Measurements from ENCODE around the gene LCNL1. TPM values are rescaled to one million over a fixed set of nuclear protein-coding genes. Genes with fewer than 3 reads are reported as not detected.

Gene LCNL1
- polyA plus RNA-seq, 1 donor: 0.09 TPM

DNA sequence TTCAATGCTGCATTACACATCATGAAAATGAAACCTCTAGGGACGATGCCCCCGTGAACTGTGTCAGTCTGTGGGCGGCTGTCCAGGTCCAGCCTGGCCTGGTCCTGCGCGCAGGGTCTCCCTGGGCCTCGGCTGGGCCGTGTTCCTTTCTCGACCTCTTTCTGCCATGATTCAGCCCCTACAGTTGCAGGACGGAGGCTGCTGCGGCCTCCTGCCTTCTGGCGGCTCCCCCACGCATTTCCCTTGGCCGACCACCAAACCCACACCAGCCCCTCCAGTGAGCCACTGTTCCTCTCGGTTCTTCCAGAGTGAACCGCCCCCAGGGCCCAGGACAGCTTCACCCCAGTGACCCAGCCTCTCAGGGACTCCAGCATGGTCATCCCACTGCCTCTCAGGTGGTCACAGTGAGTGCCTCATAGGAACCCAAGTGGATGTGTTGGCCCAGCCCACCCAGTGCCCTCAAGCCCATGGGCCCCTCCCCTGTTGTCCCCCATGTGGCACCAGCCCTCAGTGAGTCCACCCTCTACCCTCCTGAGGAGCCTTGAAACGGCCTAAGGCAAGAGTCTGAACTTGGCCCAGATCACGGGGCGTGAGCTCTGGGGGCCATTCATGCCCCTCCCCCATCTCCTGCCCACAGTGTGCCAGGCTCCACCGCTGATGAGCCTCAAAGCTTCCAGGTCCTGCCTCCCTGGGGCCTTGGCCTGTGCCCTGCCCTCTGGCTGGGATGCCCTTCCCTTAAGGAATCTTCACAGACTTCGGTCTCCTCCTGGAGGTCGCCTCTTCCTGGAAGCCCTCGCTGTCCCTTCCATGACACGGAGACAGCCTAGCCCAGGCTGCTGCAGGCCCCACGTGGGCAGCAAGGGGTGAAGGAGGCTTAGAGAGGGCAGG lies 23.6 kb downstream of the LCNL1 start:
- Histone ChIP-seq H3K27ac (ENCODE audit: low read length) (no peak overlapping the region), H3K4me1 (ENCODE audit: control insufficient read depth, insufficient read depth, low read length) (no peaks in the 10 kb centered on the region), H3K36me3 (ENCODE audit: control insufficient read depth, insufficient read depth, low read length) (no peaks in the 10 kb centered on the region), H3K4me3 (ENCODE audit: low read length) (no peak overlapping the region), H3K9me3 (ENCODE audit: control insufficient read depth, low read depth, low read length) (peaks cover 29% of the 10 kb centered on the region), H3K27me3 (ENCODE audit: control insufficient read depth, insufficient read depth, low read length) (no peaks in the 10 kb centered on the region)
- WGBS (ENCODE audit: insufficient coverage, low lambda C conversion rate): no CpG with 5 or more reads among the region's 24 CpGs
- no peak for DNase-seq

DNA sequence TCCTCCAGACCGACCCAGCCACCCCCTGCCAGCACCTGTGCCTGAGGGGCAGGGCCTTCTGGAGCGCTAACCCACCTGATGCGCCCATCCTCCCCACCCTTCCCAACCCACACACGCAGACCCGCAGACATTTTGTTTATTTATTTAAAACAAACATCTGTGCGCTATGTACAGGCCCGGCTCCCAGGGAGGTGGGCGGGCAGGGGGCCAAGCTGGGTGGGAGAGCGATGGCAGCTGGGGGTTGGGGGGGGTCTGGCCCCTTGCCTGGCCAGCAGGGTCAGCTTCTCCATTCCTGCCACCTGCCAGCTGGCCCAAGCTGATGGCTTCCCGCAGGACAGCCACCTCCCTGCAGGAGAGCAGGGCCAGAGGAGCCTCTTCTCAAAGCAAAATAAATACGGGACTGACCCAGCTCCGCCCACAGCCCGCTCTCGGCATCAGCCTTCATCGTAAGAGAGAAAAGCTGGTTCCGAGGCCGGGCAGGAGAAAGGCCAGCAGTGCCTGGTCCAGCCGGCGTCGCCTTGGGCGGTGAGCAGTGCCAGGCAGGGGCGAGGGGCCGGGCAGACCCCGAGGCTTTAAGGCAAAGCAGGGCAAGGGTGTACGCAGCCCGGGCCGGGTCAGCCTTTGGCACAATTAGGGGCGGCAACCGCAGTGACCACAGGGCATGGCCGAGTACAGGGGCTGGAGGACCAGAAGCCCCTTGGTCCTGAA lies 24.5 kb downstream of the LCNL1 start:
- Histone ChIP-seq H3K4me1 (ENCODE audit: control insufficient read depth, insufficient read depth, low read length) (no peaks in the 10 kb centered on the region), H3K4me3 (ENCODE audit: low read length) (no peak overlapping the region), H3K36me3 (ENCODE audit: control insufficient read depth, insufficient read depth, low read length) (no peaks in the 10 kb centered on the region), H3K9me3 (ENCODE audit: control insufficient read depth, low read depth, low read length) (peaks cover 31% of the 10 kb centered on the region), H3K27me3 (ENCODE audit: control insufficient read depth, insufficient read depth, low read length) (no peaks in the 10 kb centered on the region), H3K27ac (ENCODE audit: low read length) (no peak overlapping the region)
- DNase-seq: no peak
- no CpG with 5 or more reads among the region's 30 CpGs for WGBS (ENCODE audit: insufficient coverage, low lambda C conversion rate)

DNA sequence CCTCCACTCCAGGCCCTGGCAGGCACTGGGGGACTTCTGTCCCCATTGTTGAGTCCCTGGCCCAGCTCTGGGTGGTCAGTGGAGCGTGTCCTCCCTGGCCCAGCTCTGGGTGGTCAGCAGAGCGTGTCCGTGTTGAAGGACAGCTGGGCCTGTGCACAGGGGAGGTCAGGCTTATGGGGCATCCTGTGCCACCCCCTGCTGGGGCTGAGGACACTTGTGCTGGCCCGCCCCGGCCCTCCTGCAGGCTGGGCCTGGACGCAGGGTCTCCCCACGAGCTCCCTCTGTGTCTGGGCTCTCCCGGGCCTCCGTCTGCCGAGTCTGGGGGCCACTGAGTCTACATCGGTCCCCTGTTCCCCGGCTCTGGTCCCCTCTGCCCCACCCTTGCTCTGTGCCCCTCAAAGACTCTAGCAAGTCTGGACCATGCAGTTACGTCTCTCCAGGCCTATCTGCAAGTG lies 25.1 kb downstream of the LCNL1 start:
- no peaks in the 10 kb centered on the region for H3K4me1 ChIP-seq (ENCODE audit: control insufficient read depth, insufficient read depth, low read length)
- no peak for DNase-seq
- no peaks in the 10 kb centered on the region for H3K27me3 ChIP-seq (ENCODE audit: control insufficient read depth, insufficient read depth, low read length)
- no peak overlapping the region for H3K27ac ChIP-seq (ENCODE audit: low read length)
- H3K4me3 ChIP-seq (ENCODE audit: low read length): no peak overlapping the region
- H3K9me3 ChIP-seq (ENCODE audit: control insufficient read depth, low read depth, low read length): peaks cover 34% of the 10 kb centered on the region
- no peaks in the 10 kb centered on the region for H3K36me3 ChIP-seq (ENCODE audit: control insufficient read depth, insufficient read depth, low read length)
- WGBS (ENCODE audit: insufficient coverage, low lambda C conversion rate): no CpG with 5 or more reads among the region's 13 CpGs

DNA sequence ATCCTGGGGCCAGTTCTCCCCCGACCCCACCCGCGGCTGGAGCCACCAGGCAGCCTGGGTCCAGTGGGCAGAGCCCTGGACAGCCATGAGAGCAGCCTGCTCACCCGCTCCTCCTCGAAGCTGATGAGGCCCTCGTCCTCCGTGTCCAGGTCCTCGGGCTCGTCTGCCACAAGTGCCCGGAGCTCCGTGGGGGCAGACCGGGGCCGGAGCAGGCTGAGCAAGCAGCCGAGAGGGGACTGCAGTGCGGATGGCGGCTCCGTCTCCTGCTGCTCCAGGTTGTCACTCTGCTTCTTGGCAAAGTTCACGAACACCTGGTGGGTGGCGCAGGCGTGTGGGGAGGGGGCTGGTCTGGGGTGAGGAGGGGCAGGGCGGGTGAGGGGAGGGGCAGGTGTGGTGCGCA lies 25.5 kb downstream of the LCNL1 start:
- no peak for DNase-seq
- no peak overlapping the region for H3K4me3 ChIP-seq (ENCODE audit: low read length)
- no CpG with 5 or more reads among the region's 22 CpGs for WGBS (ENCODE audit: insufficient coverage, low lambda C conversion rate)
- H3K27ac ChIP-seq (ENCODE audit: low read length): no peak overlapping the region
- H3K9me3 ChIP-seq (ENCODE audit: control insufficient read depth, low read depth, low read length): peaks cover 36% of the 10 kb centered on the region
- H3K27me3 ChIP-seq (ENCODE audit: control insufficient read depth, insufficient read depth, low read length): no peaks in the 10 kb centered on the region
- no peaks in the 10 kb centered on the region for H3K36me3 ChIP-seq (ENCODE audit: control insufficient read depth, insufficient read depth, low read length)
- H3K4me1 ChIP-seq (ENCODE audit: control insufficient read depth, insufficient read depth, low read length): no peaks in the 10 kb centered on the region

DNA sequence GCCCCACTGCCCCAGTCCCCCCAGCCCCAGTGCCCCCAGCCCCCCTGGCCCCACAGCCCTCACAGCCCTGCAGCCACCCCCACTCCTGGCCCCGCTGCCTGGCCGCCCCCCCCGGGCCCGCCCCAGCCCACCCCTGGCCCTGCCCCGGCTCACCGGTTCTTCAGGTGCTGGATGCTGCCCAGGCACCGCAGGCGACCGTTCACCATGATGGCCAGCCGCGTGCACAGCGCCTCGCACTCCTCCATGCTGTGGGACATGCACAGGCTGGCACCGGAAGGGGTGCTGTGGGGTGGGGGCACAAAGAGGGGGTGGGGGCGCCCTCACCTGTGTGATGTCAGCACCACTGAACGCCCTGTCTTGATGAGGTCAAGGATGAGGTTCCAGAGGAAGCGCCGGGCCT lies 26.4 kb downstream of the LCNL1 start:
- Histone ChIP-seq H3K9me3 (ENCODE audit: control insufficient read depth, low read depth, low read length) (peaks cover 45% of the 10 kb centered on the region), H3K27me3 (ENCODE audit: control insufficient read depth, insufficient read depth, low read length) (no peaks in the 10 kb centered on the region), H3K4me3 (ENCODE audit: low read length) (no peak overlapping the region), H3K4me1 (ENCODE audit: control insufficient read depth, insufficient read depth, low read length) (no peaks in the 10 kb centered on the region), H3K36me3 (ENCODE audit: control insufficient read depth, insufficient read depth, low read length) (peaks cover under 1% of the 10 kb centered on the region), H3K27ac (ENCODE audit: low read length) (no peak overlapping the region)
- DNase-seq: no peak
- WGBS (ENCODE audit: insufficient coverage, low lambda C conversion rate): no CpG with 5 or more reads among the region's 18 CpGs

DNA sequence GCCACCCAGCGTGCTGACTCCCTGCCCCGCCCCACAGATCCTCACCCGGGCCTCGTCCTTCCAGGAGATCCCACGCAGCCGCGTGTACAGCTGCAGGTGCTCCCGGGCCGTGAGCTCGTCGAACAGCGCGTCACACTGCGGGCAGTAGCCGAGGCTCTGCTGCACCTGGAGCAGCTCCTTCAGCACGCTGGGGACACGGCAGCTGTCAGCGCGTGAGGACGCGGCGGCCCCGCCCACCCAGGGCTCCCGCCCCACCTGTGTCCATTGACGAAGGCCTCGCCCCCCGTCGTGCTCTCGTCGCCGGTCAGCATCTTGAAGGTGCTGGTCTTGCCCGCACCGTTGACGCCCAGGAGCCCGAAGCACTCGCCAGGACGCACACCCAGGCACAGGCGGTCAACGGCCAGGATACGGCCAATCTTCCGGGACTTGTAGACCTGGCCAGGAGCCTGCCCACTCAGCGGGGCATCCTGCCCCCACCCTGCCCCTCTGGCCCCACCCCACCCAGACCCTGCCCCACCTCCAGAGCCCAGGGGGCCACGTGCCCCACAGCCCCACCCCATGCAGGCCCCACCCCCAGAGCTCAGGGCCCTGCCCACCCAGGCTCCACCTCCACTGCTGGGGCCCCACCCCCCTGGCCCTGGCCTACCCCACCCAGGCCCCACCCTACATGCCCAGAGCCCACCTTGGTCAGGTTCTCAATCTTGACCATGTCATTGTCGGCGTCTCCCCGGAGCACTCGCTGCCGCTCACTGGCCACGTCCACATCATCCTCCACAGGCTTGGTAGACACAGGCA lies 27.3 kb downstream of the LCNL1 start:
- no CpG with 5 or more reads among the region's 49 CpGs for WGBS (ENCODE audit: insufficient coverage, low lambda C conversion rate)
- H3K4me1 ChIP-seq (ENCODE audit: control insufficient read depth, insufficient read depth, low read length): no peaks in the 10 kb centered on the region
- no peak for DNase-seq
- H3K27ac ChIP-seq (ENCODE audit: low read length): no peak overlapping the region
- H3K4me3 ChIP-seq (ENCODE audit: low read length): no peak overlapping the region
- no peaks in the 10 kb centered on the region for H3K27me3 ChIP-seq (ENCODE audit: control insufficient read depth, insufficient read depth, low read length)
- H3K9me3 ChIP-seq (ENCODE audit: control insufficient read depth, low read depth, low read length): peaks cover 52% of the 10 kb centered on the region
- H3K36me3 ChIP-seq (ENCODE audit: control insufficient read depth, insufficient read depth, low read length): peaks cover 5% of the 10 kb centered on the region

DNA sequence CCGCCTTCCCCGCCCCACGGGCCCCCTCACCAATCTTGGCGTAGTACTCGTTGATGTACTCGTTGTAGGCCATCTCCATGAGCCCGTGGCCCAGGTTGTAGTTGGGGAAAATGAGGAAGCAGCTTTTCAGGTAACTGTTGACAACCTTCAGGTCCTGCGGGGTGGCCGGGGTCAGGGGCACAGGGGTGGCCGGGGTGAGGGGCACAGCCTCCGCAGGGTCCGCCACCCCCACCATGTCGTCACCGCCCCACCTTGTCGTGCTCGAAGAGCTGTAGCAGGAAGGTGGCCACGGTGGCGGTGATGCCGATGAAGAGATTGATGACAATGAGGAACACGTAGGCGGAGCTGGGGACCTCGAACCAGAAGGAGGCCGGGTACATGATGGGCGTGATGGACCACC lies 28.4 kb downstream of the LCNL1 start:
- DNase-seq: no peak
- peaks cover 48% of the 10 kb centered on the region for H3K9me3 ChIP-seq (ENCODE audit: control insufficient read depth, low read depth, low read length)
- H3K36me3 ChIP-seq (ENCODE audit: control insufficient read depth, insufficient read depth, low read length): peaks cover 7% of the 10 kb centered on the region
- H3K27me3 ChIP-seq (ENCODE audit: control insufficient read depth, insufficient read depth, low read length): no peaks in the 10 kb centered on the region
- no peak overlapping the region for H3K4me3 ChIP-seq (ENCODE audit: low read length)
- no peak overlapping the region for H3K27ac ChIP-seq (ENCODE audit: low read length)
- H3K4me1 ChIP-seq (ENCODE audit: control insufficient read depth, insufficient read depth, low read length): no peaks in the 10 kb centered on the region
- no CpG with 5 or more reads among the region's 24 CpGs for WGBS (ENCODE audit: insufficient coverage, low lambda C conversion rate)

DNA sequence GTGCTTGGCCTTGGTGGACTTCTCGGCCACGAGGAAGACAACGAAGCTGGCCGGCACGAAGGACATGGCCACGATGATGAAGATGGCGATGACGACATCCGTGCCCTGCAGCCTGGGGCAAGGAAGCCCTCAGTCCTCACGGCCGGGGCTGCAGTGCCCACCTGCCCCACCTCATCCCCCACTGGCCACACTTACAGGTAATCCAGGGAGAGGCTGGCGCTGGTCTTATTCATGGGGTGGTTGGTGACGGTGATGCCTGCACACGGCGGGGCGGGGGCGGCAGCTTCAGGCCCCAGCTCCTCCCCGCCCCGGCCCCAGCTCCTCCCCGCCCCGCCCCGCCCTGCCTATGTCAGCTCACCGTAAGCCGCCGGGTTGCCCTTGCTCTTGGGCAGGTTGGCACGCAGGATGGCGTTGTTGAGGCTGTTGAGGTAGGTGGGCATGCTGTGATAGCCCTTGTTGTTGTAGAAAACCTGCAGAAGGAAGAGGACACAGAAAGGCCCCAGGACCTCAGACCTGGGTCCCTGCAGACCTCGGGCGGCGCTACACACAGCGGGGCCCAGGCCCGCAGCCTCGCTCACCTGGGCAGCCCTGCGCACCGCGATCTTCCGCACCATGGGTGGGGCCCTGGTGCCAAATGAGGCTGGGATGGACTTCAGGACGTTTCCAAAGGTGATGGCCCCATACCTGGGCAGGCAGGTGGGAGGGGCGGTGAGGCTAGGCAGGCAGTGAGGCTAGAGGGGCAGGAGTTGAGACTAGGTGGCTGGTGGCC lies 29.3 kb downstream of the LCNL1 start:
- Histone ChIP-seq H3K36me3 (ENCODE audit: control insufficient read depth, insufficient read depth, low read length) (peaks cover 11% of the 10 kb centered on the region), H3K9me3 (ENCODE audit: control insufficient read depth, low read depth, low read length) (peaks cover 46% of the 10 kb centered on the region), H3K4me3 (ENCODE audit: low read length) (no peak overlapping the region), H3K4me1 (ENCODE audit: control insufficient read depth, insufficient read depth, low read length) (no peaks in the 10 kb centered on the region), H3K27me3 (ENCODE audit: control insufficient read depth, insufficient read depth, low read length) (no peaks in the 10 kb centered on the region), H3K27ac (ENCODE audit: low read length) (no peak overlapping the region)
- no CpG with 5 or more reads among the region's 39 CpGs for WGBS (ENCODE audit: insufficient coverage, low lambda C conversion rate)
- DNase-seq: no peak

DNA sequence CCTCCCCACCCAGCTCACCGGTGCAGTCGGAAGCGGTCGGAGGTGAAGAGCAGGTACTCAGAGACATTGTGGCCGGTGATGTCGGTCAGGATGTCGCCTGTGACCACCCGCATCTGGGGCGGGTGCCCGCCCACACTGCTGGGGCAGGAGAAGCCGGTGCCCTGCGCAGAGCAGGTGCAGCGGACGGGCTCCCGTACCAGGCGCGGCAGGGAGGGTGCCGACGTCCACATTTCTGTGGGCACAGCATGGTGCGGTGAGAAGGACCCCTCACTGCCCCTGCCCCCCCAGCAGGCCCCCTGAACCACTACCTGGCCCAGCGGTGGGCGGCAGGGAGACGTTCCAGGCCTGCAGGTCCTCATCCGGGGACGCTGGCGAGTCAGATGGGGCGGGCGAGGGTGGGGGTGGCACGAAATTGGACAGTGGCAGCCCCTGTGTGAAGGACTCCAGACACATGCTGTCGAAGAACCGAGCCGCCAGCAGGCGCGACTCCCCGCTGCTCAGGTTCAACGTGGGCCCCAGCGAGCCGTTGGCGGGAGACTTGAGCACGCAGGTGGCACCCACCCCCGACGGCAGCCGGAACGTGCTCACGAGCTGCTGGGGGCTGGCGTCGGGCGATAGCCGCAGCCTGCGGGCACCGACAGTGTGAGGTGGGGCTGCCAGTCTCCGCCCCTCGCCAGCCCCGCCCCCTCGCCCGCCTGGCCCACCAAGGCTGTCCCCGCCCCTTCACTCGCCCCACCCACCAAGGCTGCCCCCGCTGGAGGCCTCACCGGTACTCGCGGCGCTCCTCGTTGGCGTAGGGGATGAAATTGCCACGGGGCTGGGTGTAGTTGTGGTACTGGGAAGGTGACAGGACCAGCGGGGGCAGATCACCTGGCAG lies 30.1 kb downstream of the LCNL1 start:
- Histone ChIP-seq H3K27ac (ENCODE audit: low read length) (no peak overlapping the region), H3K9me3 (ENCODE audit: control insufficient read depth, low read depth, low read length) (peaks cover 50% of the 10 kb centered on the region), H3K27me3 (ENCODE audit: control insufficient read depth, insufficient read depth, low read length) (no peaks in the 10 kb centered on the region), H3K4me3 (ENCODE audit: low read length) (no peak overlapping the region), H3K36me3 (ENCODE audit: control insufficient read depth, insufficient read depth, low read length) (peaks cover 17% of the 10 kb centered on the region), H3K4me1 (ENCODE audit: control insufficient read depth, insufficient read depth, low read length) (no peaks in the 10 kb centered on the region)
- no peak for DNase-seq
- WGBS (ENCODE audit: insufficient coverage, low lambda C conversion rate): no CpG with 5 or more reads among the region's 67 CpGs
